Body of pancreas (tissue), 4 donors: ENCODE results near the gene MRM2.

Experiments
- CTCF ChIP-seq, 7 experiments: fragments of 450-650 bp in 4 of 7; fragments of 200-600 bp in 3 of 7; sonication (generic) in 3 of 7; IDR thresholded peaks; one replicate each; pipeline ENCODE4 v1.5.1; 2016 to 2019; ENCODE audit warnings: antibody characterized with exemption in 7 of 7
- POLR2A ChIP-seq, 3 donors: fragments of 450-650 bp; IDR thresholded peaks; one replicate each; pipeline ENCODE4 v1.6.1; 2016; ENCODE audit warnings: antibody characterized with exemption in 3 of 3, mild to moderate bottlenecking in 2 of 3

DNA sequence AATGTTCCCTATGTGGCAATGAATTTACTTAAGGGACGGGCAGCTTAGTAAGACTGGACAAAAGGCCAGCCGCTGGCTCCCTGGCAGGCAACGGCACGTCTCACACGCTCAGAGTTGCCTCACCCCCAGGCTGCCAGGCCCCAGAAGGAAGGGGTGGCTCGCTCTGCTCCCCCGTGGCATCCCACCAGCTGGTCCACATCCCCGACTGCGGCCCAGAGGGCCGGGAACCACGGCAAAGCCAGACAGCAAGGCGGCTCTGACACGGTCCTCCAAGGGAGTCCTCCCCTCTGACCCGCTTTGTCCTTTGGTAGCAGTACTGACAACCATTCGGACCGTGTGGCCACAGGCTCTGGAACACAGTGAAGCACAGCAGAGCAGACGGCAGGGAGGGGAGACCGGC lies 34.1 kb upstream of the MRM2 start:
- TF ChIP-seq CTCF (IDR thresholded peaks at IDR 0.05), result no peak
- TF ChIP-seq POLR2A (IDR thresholded peaks at IDR 0.05), result no peak
